SHP77 (cell line): ENCODE measurements around the gene FAM187B.
"Not testable (repeated sequence)": the region's sequence is repeated elsewhere in the genome, so short reads cannot be mapped to it uniquely, and the experiment has no call there.

Source experiments
- DNase-seq, 2 experiments: peaks; one replicate each; lab custom pipeline; 2025; lab: John Stamatoyannopoulos, UW

FAM187B gene

GRCh38 chr19:35262101-35262761 is 33.7 kb upstream of the FAM187B start:
- no peak for DNase-seq

GRCh38 chr19:35261356-35262100 is 33.0 kb upstream of the FAM187B start:
- no peak for DNase-seq

- DNase-seq, result no peak
These were observed 32.3 kb upstream of the FAM187B start for GRCh38 chr19:35260694-35261304.

- DNase-seq, result no peak
These were observed 28.5 kb upstream of the FAM187B start for GRCh38 chr19:35257113-35257461.

GRCh38 chr19:35256566-35256965 is 28.0 kb upstream of the FAM187B start:
- DNase-seq, result no peak

DNA sequence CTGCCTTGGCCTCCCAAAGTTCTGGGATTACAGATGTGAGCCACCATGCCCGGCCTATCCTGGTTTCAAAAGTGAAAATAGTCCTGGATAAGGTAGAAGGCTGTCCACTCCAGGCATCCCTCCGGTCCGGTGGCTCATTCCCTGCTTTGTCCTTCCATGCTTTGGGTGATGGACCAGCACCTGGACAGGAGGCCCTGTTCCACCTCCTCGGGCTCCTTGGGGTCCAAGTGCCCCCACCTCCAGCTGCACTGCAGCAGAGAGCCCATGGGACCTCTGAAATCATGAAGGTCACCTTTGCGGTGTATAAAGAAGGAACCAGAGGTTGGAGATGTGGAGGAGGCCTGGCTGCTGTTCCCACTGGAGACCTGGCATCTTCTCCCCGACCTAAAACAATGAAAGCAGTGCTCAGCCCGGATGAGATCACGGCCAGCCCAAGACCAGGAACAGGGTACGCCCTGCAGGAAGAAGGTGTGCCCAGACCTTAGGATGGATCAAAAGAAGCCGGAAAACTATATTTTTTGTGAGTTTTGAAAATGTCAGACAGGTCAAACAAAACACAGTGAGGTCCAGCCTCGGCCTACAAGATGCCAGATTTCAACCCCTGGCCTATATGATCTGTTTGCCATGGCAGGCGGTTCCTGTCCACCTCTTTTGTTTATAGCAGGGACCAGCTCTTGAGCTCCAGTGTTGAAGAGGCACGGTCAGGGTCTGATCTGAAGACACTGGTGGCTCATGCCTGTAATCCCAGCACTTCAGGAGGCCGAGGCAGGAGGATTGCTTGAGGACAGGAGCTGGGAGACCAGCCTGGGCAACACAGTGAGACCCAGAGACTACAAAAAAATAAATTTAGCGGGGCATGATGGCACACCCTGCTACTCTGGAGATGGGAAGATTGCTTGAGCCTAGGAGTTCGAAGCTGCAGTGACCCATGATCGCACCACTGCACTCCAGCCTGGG is 26.1 kb upstream of the FAM187B start:
- no peak for DNase-seq

DNA sequence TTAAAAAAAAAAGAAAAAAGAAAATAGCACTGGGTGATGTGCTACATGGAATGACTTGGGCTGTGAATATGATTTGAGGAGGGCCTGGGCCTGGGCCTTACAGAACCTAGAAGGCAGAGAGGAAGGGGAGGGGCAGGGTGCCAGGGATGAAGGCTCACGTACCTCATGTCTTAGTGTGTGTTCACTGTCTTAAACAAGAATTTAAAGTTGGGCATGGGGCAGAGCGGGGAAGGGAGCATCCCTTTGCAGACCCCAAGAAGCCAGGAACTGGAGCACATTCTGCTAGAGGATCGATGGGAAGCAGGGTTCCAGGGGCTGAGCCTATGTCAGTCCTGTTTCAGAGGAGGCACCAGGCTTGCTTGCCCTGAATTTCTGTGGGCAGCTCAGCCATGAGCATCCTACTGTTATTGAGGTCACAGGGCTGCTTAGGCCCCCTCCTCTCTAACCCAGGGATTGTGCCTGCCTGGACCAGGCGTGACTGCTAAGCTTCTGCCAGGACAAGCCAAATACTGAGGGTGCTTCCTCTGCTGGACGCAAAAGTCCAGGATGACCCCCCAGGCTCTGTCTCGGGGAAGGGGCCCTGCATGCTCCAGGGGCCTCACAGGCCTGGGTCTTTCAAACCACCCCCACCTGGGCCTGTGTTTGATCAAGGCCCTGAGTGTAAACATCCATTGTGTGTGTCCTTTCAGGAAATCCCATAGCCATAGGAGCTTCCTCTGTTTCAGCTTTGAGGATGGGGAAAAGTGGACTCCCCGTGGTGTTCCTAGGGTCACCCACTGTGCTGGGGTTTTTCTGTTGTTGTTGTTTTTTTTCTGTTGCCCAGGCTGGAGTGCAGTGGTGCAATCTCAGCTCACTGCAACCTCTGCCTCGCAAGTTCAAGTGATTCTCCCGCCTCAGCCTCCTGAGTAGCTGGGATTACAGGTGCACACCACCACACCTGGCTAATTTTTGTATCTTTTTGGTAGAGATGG is 25.1 kb upstream of the FAM187B start:
- DNase-seq, result no peak

GRCh38 chr19:35251456-35251855 is 22.9 kb upstream of the FAM187B start:
- DNase-seq, result no peak

DNA sequence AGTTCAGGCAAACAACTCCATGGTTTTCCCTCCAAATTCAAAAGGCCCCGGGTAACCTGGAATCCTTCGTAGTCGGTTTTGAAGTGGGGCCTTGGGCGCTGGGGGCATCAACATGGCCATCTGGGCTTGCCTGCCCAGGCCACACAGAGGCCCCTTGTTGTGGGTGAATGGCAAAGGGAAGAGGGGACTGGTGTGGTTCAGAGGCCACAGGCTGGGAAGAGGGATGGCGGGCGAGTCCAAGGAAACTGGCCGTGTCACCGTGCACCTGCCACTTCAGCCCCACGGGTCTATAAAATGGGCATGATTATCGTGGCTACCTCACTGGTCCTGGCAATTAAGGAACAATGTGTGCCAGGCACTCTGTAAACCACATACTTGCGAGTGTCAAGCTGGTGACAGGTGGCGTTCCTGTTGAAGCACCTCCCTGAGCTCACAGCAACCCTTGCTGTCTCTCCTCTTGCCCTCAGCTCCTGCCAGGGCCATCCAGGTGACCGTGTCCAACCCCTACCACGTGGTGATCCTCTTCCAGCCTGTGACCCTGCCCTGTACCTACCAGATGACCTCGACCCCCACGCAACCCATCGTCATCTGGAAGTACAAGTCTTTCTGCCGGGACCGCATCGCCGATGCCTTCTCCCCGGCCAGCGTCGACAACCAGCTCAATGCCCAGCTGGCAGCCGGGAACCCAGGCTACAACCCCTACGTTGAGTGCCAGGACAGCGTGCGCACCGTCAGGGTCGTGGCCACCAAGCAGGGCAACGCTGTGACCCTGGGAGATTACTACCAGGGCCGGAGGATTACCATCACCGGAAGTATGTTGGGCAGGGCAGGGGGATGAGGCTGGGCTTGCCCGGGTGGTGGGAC is 21.5 kb upstream of the FAM187B start:
- DNase-seq, result no peak

DNA sequence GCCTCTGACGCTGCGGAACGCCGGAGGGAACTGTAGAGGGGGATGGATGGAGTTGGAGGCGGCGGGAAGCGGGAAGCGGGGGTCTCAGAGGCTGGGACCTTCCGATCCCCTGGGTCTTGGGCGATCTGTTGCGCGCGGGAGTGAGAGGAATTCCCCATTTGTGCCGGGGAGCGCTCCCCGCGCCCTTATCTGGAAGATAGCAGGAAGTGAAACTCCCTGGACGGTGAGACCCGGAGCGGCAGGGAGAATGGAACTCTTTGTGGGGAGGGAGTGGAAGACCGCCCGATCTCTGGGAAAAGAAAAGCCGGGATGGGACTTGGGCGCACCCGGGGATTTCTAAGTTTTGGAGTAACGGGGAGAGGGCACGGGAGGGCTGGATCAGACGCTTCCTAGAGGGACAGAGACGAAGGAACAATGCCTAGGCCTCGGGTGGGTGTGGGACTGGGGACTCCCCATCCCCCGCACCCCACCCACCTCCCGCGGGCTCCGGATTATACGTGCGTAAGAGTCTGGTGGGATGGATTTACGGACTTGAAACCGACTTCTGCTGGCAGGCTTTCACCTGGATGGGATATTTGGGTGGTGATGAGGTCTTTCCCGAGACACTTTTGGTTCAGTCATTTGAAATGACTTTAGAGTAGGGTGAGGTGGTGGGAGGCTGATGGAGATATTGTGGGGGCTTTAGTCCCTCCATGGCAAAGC is 20.8 kb upstream of the FAM187B start:
- DNase-seq, result no peak

GRCh38 chr19:35248310-35249145 is 20.0 kb upstream of the FAM187B start, which contains the start of gene LSR:
TSS of gene LSR (plus strand) at chr19:35249002. CDS start at chr19:35249023, 21 bp downstream.
- no peak for DNase-seq

- DNase-seq, result peak in 1 of 2 experiments; percentile 9
These were observed 19.2 kb upstream of the FAM187B start for GRCh38 chr19:35247526-35248309.

- no peak for DNase-seq
These were observed 18.0 kb upstream of the FAM187B start for GRCh38 chr19:35246466-35247092.

DNA sequence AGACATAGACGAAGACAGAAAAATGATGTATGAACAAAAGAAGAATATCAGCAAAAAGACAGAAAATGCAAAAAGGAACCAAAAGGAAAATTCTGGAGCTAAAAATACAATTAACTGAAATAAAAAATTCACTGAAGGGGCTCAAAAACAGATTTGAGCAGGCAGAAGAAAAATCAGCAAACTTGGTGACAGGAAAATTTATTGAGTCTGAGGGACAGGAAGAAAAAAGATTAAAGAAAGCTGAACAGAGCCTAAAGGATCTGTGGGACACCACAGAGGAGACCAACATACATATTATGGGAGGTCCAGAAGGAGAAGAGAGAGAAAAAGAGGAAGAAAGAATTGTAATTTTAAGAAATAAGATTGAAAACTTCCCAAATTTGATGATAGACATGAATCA is 12.9 kb upstream of the FAM187B start:
- no peak for DNase-seq

GRCh38 chr19:35240327-35240726 is 11.8 kb upstream of the FAM187B start:
- no peak for DNase-seq

GRCh38 chr19:35239597-35239996 is 11.1 kb upstream of the FAM187B start:
- not testable (repeated sequence) for DNase-seq
